ENCODE data around the gene CLIP2.

CLIP2 gene

DNA sequence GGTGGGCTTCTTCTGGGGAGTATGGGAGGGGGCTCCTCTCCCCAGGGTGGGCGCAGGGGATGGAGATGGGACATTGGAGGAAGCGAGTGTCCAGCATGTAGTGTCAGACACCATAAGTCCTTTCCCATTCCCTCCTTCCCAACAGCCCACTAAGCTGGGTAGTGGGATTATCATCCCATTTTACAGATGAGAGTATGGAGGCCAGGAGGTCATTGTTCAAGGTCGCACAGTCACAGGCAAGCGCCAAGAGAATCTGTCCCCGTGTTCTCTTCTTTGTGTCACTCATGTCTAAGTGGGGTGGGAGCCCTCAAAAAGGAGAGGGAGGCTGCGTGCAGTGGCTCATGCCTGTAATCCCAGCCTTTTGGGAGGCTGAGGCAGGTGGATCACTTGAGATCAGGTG lies 64.8 kb downstream of the CLIP2 start:
- Histone ChIP-seq H3K9ac (ENCODE audit: low read depth, low read length, poor library complexity, severe bottlenecking) (no peak overlapping the region), H4K20me1 (ENCODE audit: insufficient read depth, low read length, poor library complexity, severe bottlenecking) (no peaks in the 10 kb centered on the region), H3F3A (ENCODE audit: low read depth) (no peaks in the 10 kb centered on the region), H3K79me2 (ENCODE audit: insufficient read depth, low read length) (no peaks in the 10 kb centered on the region), H3K4me1 (ENCODE audit: insufficient read depth, low read length, poor library complexity, severe bottlenecking) (no peaks in the 10 kb centered on the region), H3K4me2 (ENCODE audit: low read depth, low read length, poor library complexity, severe bottlenecking) (no peak overlapping the region), H3K9me2 (replicated peaks; ENCODE audit: low read depth, low read length) (no peaks in the 10 kb centered on the region), H3K27me3 (ENCODE audit: insufficient read depth, low read length, poor library complexity, severe bottlenecking) (no peaks in the 10 kb centered on the region), H3K4me3 (ENCODE audit: low read length, poor library complexity, severe bottlenecking) (no peak overlapping the region), H3K9me3 (ENCODE audit: insufficient read depth, low read depth, low read length) (no peaks in the 10 kb centered on the region), H3K36me3 (ENCODE audit: insufficient read depth, low read length) (peaks cover 8% of the 10 kb centered on the region; the same call in 1 of the 2 replicates), H2AFZ (ENCODE audit: low read length) (no peak overlapping the region)
- TF ChIP-seq, protein P1, sequence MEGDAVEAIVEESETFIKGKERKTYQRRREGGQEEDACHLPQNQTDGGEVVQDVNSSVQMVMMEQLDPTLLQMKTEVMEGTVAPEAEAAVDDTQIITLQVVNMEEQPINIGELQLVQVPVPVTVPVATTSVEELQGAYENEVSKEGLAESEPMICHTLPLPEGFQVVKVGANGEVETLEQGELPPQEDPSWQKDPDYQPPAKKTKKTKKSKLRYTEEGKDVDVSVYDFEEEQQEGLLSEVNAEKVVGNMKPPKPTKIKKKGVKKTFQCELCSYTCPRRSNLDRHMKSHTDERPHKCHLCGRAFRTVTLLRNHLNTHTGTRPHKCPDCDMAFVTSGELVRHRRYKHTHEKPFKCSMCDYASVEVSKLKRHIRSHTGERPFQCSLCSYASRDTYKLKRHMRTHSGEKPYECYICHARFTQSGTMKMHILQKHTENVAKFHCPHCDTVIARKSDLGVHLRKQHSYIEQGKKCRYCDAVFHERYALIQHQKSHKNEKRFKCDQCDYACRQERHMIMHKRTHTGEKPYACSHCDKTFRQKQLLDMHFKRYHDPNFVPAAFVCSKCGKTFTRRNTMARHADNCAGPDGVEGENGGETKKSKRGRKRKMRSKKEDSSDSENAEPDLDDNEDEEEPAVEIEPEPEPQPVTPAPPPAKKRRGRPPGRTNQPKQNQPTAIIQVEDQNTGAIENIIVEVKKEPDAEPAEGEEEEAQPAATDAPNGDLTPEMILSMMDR (conservative IDR thresholded peaks at IDR 0.05; ENCODE audit: low read length) = no peak
- TF ChIP-seq EZH2phosphoT487 (IDR thresholded peaks at IDR 0.05; ENCODE audit: borderline replicate concordance) = no peak

DNA sequence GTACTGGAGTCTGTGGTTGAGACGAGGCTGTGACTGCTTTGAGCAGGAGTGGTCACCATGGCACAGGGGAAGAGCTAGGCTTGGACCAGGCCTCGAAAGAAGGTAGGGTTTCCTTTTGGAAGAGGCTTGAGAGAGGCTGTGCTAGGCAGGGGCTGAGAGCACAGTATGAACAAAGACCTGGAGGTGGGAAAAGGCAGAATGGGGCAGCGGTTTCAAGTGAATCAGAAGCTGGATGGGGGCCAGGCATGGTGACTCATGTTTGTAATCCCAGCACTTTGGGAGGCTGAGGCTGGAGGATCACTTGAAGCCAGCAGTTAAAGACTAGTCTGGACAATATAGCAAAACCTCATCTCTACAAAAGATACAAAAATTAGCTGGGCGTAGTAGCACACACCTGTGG lies 65.9 kb downstream of the CLIP2 start:
- H2AFZ ChIP-seq (ENCODE audit: low read length) = no peak overlapping the region
- no peaks in the 10 kb centered on the region for H3F3A ChIP-seq (ENCODE audit: low read depth)
- H3K79me2 ChIP-seq (ENCODE audit: insufficient read depth, low read length) = no peaks in the 10 kb centered on the region
- H3K4me3 ChIP-seq (ENCODE audit: low read length, poor library complexity, severe bottlenecking) = no peak overlapping the region
- no peaks in the 10 kb centered on the region for H4K20me1 ChIP-seq (ENCODE audit: insufficient read depth, low read length, poor library complexity, severe bottlenecking)
- H3K27me3 ChIP-seq (ENCODE audit: insufficient read depth, low read length, poor library complexity, severe bottlenecking) = no peaks in the 10 kb centered on the region
- TF ChIP-seq, protein P1 (conservative IDR thresholded peaks at IDR 0.05; ENCODE audit: low read length) = no peak
- no peak for TF ChIP-seq EZH2phosphoT487 (IDR thresholded peaks at IDR 0.05; ENCODE audit: borderline replicate concordance)
- H3K9ac ChIP-seq (ENCODE audit: low read depth, low read length, poor library complexity, severe bottlenecking) = no peak overlapping the region
- no peaks in the 10 kb centered on the region for H3K4me1 ChIP-seq (ENCODE audit: insufficient read depth, low read length, poor library complexity, severe bottlenecking)
- peaks cover 8% of the 10 kb centered on the region; the same call in 1 of the 2 replicates for H3K36me3 ChIP-seq (ENCODE audit: insufficient read depth, low read length)
- no peaks in the 10 kb centered on the region for H3K9me2 ChIP-seq (replicated peaks; ENCODE audit: low read depth, low read length)
- H3K4me2 ChIP-seq (ENCODE audit: low read depth, low read length, poor library complexity, severe bottlenecking) = no peak overlapping the region
- H3K9me3 ChIP-seq (ENCODE audit: insufficient read depth, low read depth, low read length) = no peaks in the 10 kb centered on the region

DNA sequence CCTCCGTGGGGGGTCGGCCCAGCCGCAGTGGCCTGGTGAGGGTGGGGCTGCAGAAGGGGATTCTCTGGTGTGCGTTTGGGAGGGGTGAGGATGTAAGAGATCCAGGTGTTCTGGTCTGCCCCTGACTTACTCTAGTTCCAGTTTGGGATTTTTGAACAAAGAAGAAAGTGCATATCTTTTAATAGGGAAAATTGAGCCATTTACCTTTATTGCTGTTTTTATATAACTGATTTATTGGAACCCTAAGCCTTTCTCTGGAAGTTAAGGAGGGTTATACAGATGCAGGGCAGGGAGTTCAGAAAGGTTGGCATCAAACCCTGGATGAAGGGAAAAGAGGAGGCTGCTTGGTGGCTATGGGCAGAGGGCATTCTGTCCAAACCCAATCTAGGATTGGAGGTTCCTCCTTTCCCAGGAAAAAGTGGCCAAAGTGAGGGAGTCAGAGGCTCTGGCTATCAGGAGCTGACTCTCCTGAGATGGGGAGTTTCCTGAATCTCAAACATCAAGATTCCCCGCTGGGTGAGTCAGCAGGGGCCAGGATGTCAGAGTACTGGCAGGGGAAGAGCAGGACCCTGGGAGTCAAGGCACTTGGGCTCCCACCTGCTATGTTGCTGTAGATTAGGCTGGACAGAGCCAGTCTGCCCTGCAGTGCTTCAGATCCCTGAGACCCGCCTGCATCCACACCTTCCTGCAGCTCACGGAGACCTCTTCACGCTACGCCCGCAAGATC lies 67.5 kb downstream of the CLIP2 start:
- Histone ChIP-seq H3K9me2 (replicated peaks; ENCODE audit: low read depth, low read length) (no peaks in the 10 kb centered on the region), H3K9ac (ENCODE audit: low read depth, low read length, poor library complexity, severe bottlenecking) (no peak overlapping the region), H3K9me3 (ENCODE audit: insufficient read depth, low read depth, low read length) (no peaks in the 10 kb centered on the region), H3K27me3 (ENCODE audit: insufficient read depth, low read length, poor library complexity, severe bottlenecking) (no peaks in the 10 kb centered on the region), H2AFZ (ENCODE audit: low read length) (no peak overlapping the region), H3K4me1 (ENCODE audit: insufficient read depth, low read length, poor library complexity, severe bottlenecking) (no peaks in the 10 kb centered on the region), H3K36me3 (ENCODE audit: insufficient read depth, low read length) (peaks cover 10% of the 10 kb centered on the region; the same call in 1 of the 2 replicates), H3K4me3 (ENCODE audit: low read length, poor library complexity, severe bottlenecking) (no peak overlapping the region), H3F3A (ENCODE audit: low read depth) (no peaks in the 10 kb centered on the region), H4K20me1 (ENCODE audit: insufficient read depth, low read length, poor library complexity, severe bottlenecking) (no peaks in the 10 kb centered on the region), H3K4me2 (ENCODE audit: low read depth, low read length, poor library complexity, severe bottlenecking) (no peak overlapping the region), H3K79me2 (ENCODE audit: insufficient read depth, low read length) (no peaks in the 10 kb centered on the region)
- TF ChIP-seq, protein P1 (conservative IDR thresholded peaks at IDR 0.05; ENCODE audit: low read length) = no peak
- TF ChIP-seq EZH2phosphoT487 (IDR thresholded peaks at IDR 0.05; ENCODE audit: borderline replicate concordance) = no peak

Data from Loucy (cell line).